SK-N-SH (cell line): ENCODE data around the gene SCTR. TPM values are rescaled to one million over a fixed set of nuclear protein-coding genes. Genes with fewer than 3 reads are reported as not detected.

Experiments used
- CTCF ChIA-PET: fragments of 300-600, 350-600 bp; formaldehyde crosslinking; extraction: SDS; loops from one replicate; lab custom pipeline; 2021; lab: Yijun Ruan, JAX
- POLR2A ChIA-PET: fragments of 350-600 bp; sonication (Branson Sonifier 250); formaldehyde crosslinking; extraction: SDS; loops from one replicate; lab custom pipeline; 2020; ENCODE audit warnings: antibody characterized with exemption, inconsistent platforms; lab: Yijun Ruan, JAX
- DNase-seq: peaks from one replicate; pipeline ENCODE4 v3.0.0; 2012
- H2AFZ ChIP-seq: fragments of 200-600 bp; sonication (generic); 2 replicates; pipeline ENCODE4 v1.8.1; 2016; ENCODE audit warnings: antibody characterized with exemption, mild to moderate bottlenecking, low read depth
- H3F3A ChIP-seq: fragments of 200-600 bp; sonication (generic); replicated peaks from 2 replicates; pipeline ENCODE3; 2016; ENCODE audit warnings: antibody characterized with exemption, mild to moderate bottlenecking; ENCODE audit not compliant: insufficient read depth
- H3K27ac ChIP-seq, 2 experiments: fragments of 200-500 bp in 1 of 2; fragments of 200-600 bp in 1 of 2; sonication (Bioruptor generic) in 1 of 2; sonication (generic), shearing (Covaris generic) in 1 of 2; 2 replicates each; pipeline versions ENCODE4 v1.5.1 to v1.6.1; 2014 to 2016; ENCODE audit warnings: low read depth in 2 of 2, inconsistent platforms in 1 of 2, low read length in 1 of 2, mild to moderate bottlenecking in 1 of 2, mixed read lengths in 1 of 2
- H3K27me3 ChIP-seq: fragments of 200-600 bp; sonication (generic), shearing (Covaris generic); 2 replicates; pipeline ENCODE4 v1.6.1; 2016; ENCODE audit warnings: mixed run types; ENCODE audit not compliant: insufficient read depth
- H3K36me3 ChIP-seq, 2 experiments: fragments of 200-500 bp in 1 of 2; fragments of 200-600 bp in 1 of 2; sonication (Bioruptor generic) in 1 of 2; sonication (generic) in 1 of 2; replicated peaks in 1 of 2; 2 replicates each; pipeline versions ENCODE3 to v1.5.1; 2014 to 2016; ENCODE audit warnings: low read length in 1 of 2, mild to moderate bottlenecking in 1 of 2; ENCODE audit not compliant: insufficient read depth in 2 of 2, control insufficient read depth in 1 of 2
- H3K4me1 ChIP-seq, 2 experiments: fragments of 200-500 bp in 1 of 2; fragments of 200-600 bp in 1 of 2; sonication (Bioruptor generic) in 1 of 2; sonication (generic), shearing (Covaris generic) in 1 of 2; 2 replicates each; pipeline versions ENCODE4 v1.5.1 to v1.6.1; 2014 to 2016; ENCODE audit warnings: low read depth in 1 of 2, low read length in 1 of 2, mixed run types in 1 of 2; ENCODE audit not compliant: insufficient read depth in 2 of 2, control insufficient read depth in 1 of 2
- H3K4me2 ChIP-seq: fragments of 200-600 bp; sonication (generic), shearing (Covaris generic); 2 replicates; pipeline ENCODE4 v1.6.1; 2017; ENCODE audit warnings: mixed run types
- H3K4me3 ChIP-seq, 2 experiments: fragments of 200-500 bp in 1 of 2; fragments of 200-600 bp in 1 of 2; sonication (Bioruptor generic) in 1 of 2; sonication (generic), shearing (Covaris generic) in 1 of 2; 2 replicates each; pipeline versions ENCODE4 v1.5.1 to v1.8.1; 2014 to 2016; ENCODE audit warnings: low read depth in 2 of 2, inconsistent platforms in 1 of 2, low read length in 1 of 2, mild to moderate bottlenecking in 1 of 2, mixed read lengths in 1 of 2, moderate library complexity in 1 of 2
- H3K79me2 ChIP-seq: fragments of 200-600 bp; sonication (generic); 2 replicates; pipeline ENCODE4 v1.8.1; 2017; ENCODE audit warnings: mild to moderate bottlenecking; ENCODE audit not compliant: insufficient read depth
- H3K9ac ChIP-seq: fragments of 200-600 bp; sonication (generic); 2 replicates; pipeline ENCODE4 v1.6.1; 2017; ENCODE audit warnings: mixed run types
- H3K9me2 ChIP-seq: fragments of 200-600 bp; sonication (generic); 2 replicates; pipeline ENCODE4 v1.6.1; 2017; ENCODE audit warnings: mixed run types
- H3K9me3 ChIP-seq: fragments of 200-600 bp; sonication (generic); 2 replicates; pipeline ENCODE4 v1.6.1; 2017; ENCODE audit warnings: mixed run types, mild to moderate bottlenecking, moderate library complexity
- H4K20me1 ChIP-seq: fragments of 200-600 bp; sonication (generic); 2 replicates; pipeline ENCODE4 v1.6.1; 2017; ENCODE audit warnings: mild to moderate bottlenecking, mixed run types; ENCODE audit not compliant: insufficient read depth
- ELF1 ChIP-seq: IDR thresholded peaks from 2 replicates; pipeline ENCODE4 v1.4.0; 2012
- EP300 ChIP-seq, 2 experiments: IDR thresholded peaks; 2 replicates each; pipeline versions ENCODE4 v1.4.0 to v1.6.1; 2012; ENCODE audit warnings: borderline replicate concordance in 1 of 2, low read depth in 1 of 2, low read length in 1 of 2
- FOXJ3 ChIP-seq: sonication (generic); formaldehyde crosslinking; IDR thresholded peaks from 2 replicates; pipeline ENCODE4 v1.5.1; 2020; ENCODE audit warnings: mild to moderate bottlenecking, missing genetic modification reagents
- FOXM1 ChIP-seq: IDR thresholded peaks from 2 replicates; pipeline ENCODE4 v1.4.0; 2012; ENCODE audit warnings: low read depth, mild to moderate bottlenecking
- GATA2 ChIP-seq: sonication (generic); formaldehyde crosslinking; IDR thresholded peaks from 2 replicates; pipeline ENCODE4 v1.5.0; 2020; ENCODE audit warnings: mild to moderate bottlenecking, missing genetic modification reagents
- JUND ChIP-seq: IDR thresholded peaks from 2 replicates; pipeline ENCODE4 v1.4.0; 2012
- MXI1 ChIP-seq: IDR thresholded peaks from 2 replicates; pipeline ENCODE4 v1.6.1; 2012; ENCODE audit warnings: mild to moderate bottlenecking, low read depth, low read length, improper control_type of control experiment
- RFX5 ChIP-seq: IDR thresholded peaks from 2 replicates; pipeline ENCODE4 v1.6.1; 2012; ENCODE audit warnings: mild to moderate bottlenecking, improper control_type of control experiment, low read length
- RXRA ChIP-seq: IDR thresholded peaks from 2 replicates; pipeline ENCODE4 v1.4.0; 2012; ENCODE audit warnings: low read depth, mild to moderate bottlenecking, borderline replicate concordance
- SIN3A ChIP-seq: IDR thresholded peaks from 2 replicates; pipeline ENCODE4 v1.6.1; 2012; ENCODE audit warnings: low read depth, mild to moderate bottlenecking, low read length, moderate library complexity, borderline replicate concordance
- SMC3 ChIP-seq: IDR thresholded peaks from 2 replicates; pipeline ENCODE4 v1.6.1; 2012; ENCODE audit warnings: low read depth, low read length, improper control_type of control experiment
- TAF1 ChIP-seq: IDR thresholded peaks from 2 replicates; pipeline ENCODE4 v1.6.1; 2012; ENCODE audit warnings: low read depth, mild to moderate bottlenecking, low read length, moderate library complexity, borderline replicate concordance
- TCF12 ChIP-seq: IDR thresholded peaks from 2 replicates; pipeline ENCODE4 v1.4.0; 2012
- YY1 ChIP-seq: IDR thresholded peaks from 2 replicates; pipeline ENCODE4 v1.4.0; 2012; ENCODE audit warnings: low read depth, mild to moderate bottlenecking
- WGBS: methylation state at CpG from one replicate; pipeline ENCODE4 v1.1.6; 2017; ENCODE audit warnings: low lambda C conversion rate; 5-methylcytosine and 5-hydroxymethylcytosine counted together
- polyA plus RNA-seq, 3 experiments: library from polyadenylated mRNA; depleted of rRNA; stranded (reverse); fragments of >200 nt; gene quantifications; 2 replicates each; pipeline ENCODE4 v1.2.3, GENCODE V29; 2012
- TF ChIP-seq, protein P1 (sequence below): IDR thresholded peaks from 2 replicates; pipeline ENCODE4 v1.6.1; 2012; ENCODE audit warnings: mild to moderate bottlenecking, low read depth, low read length, moderate library complexity
- TF ChIP-seq, protein P2 (sequence below): IDR thresholded peaks from 2 replicates; pipeline ENCODE4 v1.4.0; 2012; ENCODE audit warnings: low read depth, borderline replicate concordance
- TF ChIP-seq, protein P3 (sequence below): IDR thresholded peaks from 2 replicates; pipeline ENCODE4; 2012
- TF ChIP-seq, protein P4 (sequence below): fragments of 150-350 bp; IDR thresholded peaks from 2 replicates; pipeline ENCODE4 v1.6.1; 2016; ENCODE audit warnings: mild to moderate bottlenecking, low read depth, low read length
- TF ChIP-seq, protein P5 (sequence below): IDR thresholded peaks from 2 replicates; pipeline ENCODE4 v1.4.0; 2012; ENCODE audit warnings: low read depth

Gene SCTR
- polyA plus RNA-seq, 1 of the 3 experiments (the other 2 are of a cell fraction): not detected

DNA sequence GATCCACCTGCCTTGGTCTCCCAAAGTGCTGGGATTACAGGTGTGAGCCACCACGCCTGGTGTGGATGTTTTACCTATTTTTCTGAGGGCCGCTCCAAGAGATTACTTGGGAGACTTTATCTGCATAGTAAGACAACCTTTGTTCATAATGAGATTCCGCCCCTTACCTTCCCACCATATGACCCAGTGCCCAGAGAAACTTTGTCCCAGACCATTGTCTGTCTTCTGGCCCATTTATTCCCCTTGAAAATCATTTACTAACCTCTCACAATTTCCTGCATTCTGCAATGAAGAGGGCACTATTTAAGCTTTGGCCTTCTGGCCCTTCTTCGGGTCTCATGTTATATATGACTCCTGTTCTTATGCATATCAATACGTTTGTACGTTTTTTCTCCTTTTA lies 106.4 kb downstream of the SCTR start:
- WGBS: 70% methylated on average over 6 of the region's 6 CpGs
- H3F3A ChIP-seq: no peaks in the 10 kb centered on the region

More for the DNA sequence above, 106.4 kb downstream of the SCTR start:
- no peak overlapping the region for H3K4me2 ChIP-seq
- no peaks in the 10 kb centered on the region for H3K36me3 ChIP-seq
- no peaks in the 10 kb centered on the region for H3K9me2 ChIP-seq
- peaks cover 0 to 1% of the 10 kb centered on the region in 2 experiments; a peak in 1 of 4 replicates for H3K4me1 ChIP-seq
- no peak overlapping the region for H3K4me3 ChIP-seq
- no peaks in the 10 kb centered on the region for H3K79me2 ChIP-seq
- DNase-seq: no peak
- no peaks in the 10 kb centered on the region for H3K27me3 ChIP-seq
- no peak overlapping the region for H3K27ac ChIP-seq
- no peaks in the 10 kb centered on the region for H3K9me3 ChIP-seq
- POLR2A ChIA-PET: no interaction called here
- no peaks in the 10 kb centered on the region for H4K20me1 ChIP-seq
- TF ChIP-seq FOXM1: no peak
- no peak for TF ChIP-seq ELF1
- no peak for TF ChIP-seq TAF1
- TF ChIP-seq SIN3A: no peak
- no peak for TF ChIP-seq JUND
- TF ChIP-seq RXRA: no peak
- no peak for TF ChIP-seq MXI1
- no peak for TF ChIP-seq SMC3
- TF ChIP-seq, protein P1, sequence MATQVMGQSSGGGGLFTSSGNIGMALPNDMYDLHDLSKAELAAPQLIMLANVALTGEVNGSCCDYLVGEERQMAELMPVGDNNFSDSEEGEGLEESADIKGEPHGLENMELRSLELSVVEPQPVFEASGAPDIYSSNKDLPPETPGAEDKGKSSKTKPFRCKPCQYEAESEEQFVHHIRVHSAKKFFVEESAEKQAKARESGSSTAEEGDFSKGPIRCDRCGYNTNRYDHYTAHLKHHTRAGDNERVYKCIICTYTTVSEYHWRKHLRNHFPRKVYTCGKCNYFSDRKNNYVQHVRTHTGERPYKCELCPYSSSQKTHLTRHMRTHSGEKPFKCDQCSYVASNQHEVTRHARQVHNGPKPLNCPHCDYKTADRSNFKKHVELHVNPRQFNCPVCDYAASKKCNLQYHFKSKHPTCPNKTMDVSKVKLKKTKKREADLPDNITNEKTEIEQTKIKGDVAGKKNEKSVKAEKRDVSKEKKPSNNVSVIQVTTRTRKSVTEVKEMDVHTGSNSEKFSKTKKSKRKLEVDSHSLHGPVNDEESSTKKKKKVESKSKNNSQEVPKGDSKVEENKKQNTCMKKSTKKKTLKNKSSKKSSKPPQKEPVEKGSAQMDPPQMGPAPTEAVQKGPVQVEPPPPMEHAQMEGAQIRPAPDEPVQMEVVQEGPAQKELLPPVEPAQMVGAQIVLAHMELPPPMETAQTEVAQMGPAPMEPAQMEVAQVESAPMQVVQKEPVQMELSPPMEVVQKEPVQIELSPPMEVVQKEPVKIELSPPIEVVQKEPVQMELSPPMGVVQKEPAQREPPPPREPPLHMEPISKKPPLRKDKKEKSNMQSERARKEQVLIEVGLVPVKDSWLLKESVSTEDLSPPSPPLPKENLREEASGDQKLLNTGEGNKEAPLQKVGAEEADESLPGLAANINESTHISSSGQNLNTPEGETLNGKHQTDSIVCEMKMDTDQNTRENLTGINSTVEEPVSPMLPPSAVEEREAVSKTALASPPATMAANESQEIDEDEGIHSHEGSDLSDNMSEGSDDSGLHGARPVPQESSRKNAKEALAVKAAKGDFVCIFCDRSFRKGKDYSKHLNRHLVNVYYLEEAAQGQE: no peak
- no peak for TF ChIP-seq RFX5
- TF ChIP-seq, protein P2, sequence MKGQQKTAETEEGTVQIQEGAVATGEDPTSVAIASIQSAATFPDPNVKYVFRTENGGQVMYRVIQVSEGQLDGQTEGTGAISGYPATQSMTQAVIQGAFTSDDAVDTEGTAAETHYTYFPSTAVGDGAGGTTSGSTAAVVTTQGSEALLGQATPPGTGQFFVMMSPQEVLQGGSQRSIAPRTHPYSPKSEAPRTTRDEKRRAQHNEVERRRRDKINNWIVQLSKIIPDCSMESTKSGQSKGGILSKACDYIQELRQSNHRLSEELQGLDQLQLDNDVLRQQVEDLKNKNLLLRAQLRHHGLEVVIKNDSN: no peak
- no peak for TF ChIP-seq GATA2 (CRISPR knock-in tag)
- no peak for TF ChIP-seq EP300 (IDR thresholded peaks at IDR 0.05; ENCODE audit: borderline replicate concordance in 1 of 2, low read depth in 1 of 2, low read length in 1 of 2)
- TF ChIP-seq, protein P3, sequence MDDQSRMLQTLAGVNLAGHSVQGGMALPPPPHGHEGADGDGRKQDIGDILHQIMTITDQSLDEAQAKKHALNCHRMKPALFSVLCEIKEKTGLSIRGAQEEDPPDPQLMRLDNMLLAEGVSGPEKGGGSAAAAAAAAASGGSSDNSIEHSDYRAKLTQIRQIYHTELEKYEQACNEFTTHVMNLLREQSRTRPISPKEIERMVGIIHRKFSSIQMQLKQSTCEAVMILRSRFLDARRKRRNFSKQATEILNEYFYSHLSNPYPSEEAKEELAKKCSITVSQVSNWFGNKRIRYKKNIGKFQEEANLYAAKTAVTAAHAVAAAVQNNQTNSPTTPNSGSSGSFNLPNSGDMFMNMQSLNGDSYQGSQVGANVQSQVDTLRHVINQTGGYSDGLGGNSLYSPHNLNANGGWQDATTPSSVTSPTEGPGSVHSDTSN: no peak
- TF ChIP-seq, protein P4, sequence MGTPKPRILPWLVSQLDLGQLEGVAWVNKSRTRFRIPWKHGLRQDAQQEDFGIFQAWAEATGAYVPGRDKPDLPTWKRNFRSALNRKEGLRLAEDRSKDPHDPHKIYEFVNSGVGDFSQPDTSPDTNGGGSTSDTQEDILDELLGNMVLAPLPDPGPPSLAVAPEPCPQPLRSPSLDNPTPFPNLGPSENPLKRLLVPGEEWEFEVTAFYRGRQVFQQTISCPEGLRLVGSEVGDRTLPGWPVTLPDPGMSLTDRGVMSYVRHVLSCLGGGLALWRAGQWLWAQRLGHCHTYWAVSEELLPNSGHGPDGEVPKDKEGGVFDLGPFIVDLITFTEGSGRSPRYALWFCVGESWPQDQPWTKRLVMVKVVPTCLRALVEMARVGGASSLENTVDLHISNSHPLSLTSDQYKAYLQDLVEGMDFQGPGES: no peak
- TF ChIP-seq, protein P5, sequence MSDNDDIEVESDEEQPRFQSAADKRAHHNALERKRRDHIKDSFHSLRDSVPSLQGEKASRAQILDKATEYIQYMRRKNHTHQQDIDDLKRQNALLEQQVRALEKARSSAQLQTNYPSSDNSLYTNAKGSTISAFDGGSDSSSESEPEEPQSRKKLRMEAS: no peak
- TF ChIP-seq YY1: no peak
- TF ChIP-seq FOXJ3 (CRISPR knock-in tag): no peak
- no peak for TF ChIP-seq TCF12
- H3K9ac ChIP-seq: no peak overlapping the region
- no peak overlapping the region for H2AFZ ChIP-seq
- CTCF ChIA-PET: no interaction called here
